Stimulated activated CD8-positive, alpha-beta memory T cell treated with anti-CD3 and anti-CD28 coated beads, Interleukin-12 subunit alpha, Interleukin-12 subunit beta, amount 100 ng/mL, for 4 hours (primary cell): ENCODE results near the gene SIPA1.
"Not testable (repeated sequence)": the region's sequence is repeated elsewhere in the genome, so short reads cannot be mapped to it uniquely, and the experiment has no call there.

Experiments
- DNase-seq: peaks from one replicate; pipeline ENCODE4 v3.0.0-alpha.2; 2020; ENCODE audit warnings: low read depth

Gene SIPA1

DNA sequence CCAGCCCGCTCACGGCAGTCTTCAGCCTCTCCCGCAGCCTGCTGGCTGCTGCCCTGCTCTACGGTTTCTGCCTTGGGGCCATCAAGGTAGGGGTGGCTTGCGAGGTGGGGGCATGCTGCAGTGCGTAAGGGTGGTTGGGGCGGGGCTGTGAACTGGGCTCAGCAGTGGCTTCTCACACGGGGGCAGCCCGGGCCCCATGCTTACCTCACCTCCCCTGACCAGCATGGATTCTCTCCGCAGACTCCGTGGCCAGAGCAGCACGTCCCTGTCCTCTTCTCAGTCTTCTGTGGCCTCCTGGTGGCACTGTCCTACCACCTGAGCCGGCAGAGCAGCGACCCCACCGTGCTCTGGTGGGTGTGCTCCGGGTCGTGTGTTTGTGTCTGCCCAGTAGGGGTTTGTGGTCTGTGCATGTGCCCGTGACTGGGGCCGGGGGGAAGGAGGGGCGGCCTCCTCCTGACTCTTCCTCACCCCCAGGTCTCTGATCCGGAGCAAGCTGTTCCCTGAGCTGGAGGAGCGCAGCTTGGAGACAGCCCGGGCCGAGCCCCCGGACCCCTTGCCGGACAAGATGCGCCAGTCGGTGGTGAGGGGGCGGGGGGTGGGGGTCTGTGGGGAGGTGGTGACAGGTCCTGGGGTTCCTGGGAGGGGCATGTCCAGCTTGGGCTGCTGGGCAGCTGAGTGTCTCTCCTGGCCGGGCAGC lies 12.8 kb upstream of the SIPA1 start:
- no peak for DNase-seq

DNA sequence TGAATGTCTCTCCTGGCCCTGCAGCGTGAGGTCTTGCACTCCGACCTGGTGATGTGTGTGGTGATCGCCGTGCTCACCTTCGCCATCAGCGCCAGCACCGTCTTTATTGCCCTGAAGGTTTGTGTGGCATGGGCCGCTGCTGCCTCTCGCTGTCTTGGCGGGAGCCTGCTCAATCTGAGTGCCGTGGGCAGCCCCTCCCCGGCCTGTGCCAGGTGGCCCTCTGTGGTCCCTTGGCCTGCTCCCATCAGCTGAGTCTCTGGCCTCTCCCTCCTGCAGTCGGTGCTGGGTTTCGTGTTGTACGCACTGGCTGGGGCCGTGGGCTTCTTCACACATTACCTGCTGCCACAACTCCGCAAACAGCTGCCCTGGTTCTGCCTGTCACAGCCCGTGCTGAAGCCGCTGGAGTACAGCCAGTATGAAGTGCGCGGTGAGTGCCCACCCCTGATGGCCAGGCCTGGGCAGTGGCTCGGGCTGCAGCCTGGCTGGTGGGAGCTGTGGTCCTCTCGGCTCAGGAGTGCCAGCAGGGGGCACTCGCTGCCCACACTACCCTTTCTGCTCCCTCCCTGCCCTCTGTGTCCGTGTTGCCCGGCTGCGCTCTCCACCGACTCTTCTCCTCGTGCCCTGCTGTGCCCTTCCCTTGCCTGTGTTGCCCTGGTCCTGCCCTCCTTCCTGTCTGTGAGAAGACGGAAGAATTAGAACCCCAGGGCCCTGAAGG lies 12.1 kb upstream of the SIPA1 start:
- peak; percentile 24 for DNase-seq

DNA sequence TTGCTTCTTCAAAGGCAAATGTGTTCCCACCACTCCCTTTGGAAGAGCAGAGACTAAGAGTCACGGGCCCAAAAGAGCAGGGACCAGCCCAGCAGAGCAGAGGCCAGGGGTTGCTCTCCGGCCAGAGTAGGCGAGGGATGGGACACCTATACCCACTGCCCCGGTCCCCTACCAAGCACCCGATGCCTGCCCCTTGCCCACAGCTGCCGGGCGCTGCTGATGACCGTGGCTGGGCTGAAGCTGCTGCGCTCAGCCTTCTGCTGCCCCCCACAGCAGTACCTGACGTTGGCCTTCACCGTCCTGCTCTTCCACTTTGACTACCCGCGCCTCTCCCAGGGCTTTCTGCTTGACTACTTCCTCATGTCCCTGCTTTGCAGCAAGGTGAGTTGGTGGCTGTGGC lies 10.7 kb upstream of the SIPA1 start:
- DNase-seq = no peak

DNA sequence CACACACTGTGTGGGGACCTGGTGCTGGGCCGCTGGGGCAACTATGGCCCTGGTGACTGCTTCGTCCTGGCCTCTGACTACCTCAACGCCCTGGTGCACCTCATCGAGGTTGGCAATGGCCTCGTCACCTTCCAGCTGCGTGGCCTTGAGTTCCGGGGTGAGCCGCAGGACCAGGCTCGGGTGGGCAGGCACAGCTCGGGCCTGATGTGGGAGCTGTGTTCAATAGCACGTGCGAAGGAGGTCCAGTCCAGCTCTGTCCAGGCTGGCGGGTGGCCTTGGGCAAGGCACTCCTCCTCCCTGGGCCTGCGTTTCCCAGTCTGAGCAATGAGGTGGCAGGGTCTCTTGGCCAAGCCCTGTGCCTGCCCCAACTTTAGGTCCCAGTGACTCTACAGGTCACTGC lies 8.3 kb upstream of the SIPA1 start:
- no peak for DNase-seq

DNA sequence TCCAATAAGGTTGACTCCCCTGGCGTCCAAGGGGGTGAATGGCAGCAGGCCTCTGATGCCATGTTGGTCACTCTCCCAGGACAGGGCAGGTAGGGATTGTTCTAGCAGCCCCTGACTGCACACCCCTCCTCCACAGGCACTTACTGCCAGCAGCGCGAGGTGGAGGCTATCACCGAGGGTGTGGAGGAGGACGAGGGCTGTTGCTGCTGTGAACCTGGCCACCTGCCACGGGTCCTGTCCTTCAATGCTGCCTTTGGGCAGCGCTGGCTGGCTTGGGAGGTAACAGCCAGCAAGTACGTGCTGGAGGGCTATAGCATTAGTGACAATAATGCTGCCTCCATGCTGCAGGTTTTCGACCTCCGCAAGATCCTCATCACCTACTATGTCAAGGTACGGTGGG lies 7.7 kb upstream of the SIPA1 start:
- no peak for DNase-seq

DNA sequence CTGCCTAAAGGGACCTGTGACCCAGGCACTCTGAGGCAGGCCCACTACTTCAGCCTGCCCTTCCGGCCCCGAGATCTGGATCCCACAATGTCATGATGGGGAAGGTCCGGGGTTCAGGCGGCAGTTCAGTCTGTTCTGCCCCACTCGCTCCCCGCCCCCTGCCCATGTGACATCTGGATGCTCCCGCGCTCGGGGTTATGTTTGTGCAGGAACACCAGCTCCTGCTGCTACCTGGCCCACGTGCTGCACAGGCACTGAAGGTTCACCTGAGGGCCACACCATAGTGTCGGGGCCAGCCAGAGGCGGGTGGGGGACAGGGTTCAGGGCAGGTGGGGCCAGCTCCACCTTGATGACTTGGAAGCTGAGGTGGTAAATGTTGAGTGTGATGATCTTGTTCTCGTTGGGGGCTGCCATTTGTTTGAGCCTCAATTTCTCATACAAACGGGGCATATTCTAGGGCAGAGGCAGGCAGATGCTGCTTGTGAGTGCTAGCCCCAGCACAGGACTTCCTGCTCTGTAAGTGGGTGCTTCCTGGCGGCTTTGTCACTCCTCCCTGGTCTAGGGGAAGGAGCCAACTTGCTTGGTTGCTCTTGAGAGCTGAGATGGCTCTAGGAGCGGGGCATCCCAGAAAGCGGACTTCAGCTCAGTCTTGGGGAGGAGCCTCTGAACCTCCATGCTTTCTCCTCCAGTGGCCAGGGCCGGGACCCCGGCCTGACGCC lies 4.4 kb upstream of the SIPA1 start:
- no peak for DNase-seq

DNA sequence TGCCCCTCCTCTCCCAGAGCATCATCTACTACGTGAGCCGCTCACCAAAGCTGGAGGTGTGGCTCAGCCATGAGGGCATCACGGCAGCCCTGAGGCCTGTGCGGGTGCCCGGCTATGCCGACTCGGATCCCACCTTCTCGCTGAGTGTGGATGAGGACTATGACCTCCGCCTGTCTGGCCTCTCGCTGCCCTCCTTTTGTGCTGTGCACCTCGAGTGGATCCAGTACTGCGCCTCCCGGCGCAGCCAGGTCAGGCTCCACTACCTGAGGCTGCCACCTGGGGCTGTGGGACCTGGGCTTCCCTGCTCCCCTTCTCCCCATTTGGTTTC lies 3.8 kb upstream of the SIPA1 start:
- DNase-seq = no peak

DNA sequence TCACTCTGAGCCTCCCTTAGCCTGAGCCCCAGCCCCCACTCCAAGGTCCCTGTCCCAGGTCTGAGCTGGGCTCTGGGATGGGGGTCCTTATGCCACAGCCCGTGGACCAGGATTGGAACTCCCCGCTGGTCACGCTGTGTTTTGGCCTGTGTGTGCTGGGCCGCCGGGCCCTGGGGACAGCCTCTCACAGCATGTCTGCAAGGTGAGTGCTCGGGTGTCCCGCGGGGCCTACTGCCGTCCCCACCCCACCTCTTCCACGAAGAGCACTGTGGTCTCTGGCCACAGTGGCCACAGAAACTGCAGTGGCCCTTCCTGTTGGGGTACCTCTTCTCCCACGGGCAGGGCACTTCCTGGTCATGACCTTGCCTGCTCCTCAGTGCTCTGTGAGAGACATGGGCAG lies 3.5 kb upstream of the SIPA1 start:
- DNase-seq = no peak

DNA sequence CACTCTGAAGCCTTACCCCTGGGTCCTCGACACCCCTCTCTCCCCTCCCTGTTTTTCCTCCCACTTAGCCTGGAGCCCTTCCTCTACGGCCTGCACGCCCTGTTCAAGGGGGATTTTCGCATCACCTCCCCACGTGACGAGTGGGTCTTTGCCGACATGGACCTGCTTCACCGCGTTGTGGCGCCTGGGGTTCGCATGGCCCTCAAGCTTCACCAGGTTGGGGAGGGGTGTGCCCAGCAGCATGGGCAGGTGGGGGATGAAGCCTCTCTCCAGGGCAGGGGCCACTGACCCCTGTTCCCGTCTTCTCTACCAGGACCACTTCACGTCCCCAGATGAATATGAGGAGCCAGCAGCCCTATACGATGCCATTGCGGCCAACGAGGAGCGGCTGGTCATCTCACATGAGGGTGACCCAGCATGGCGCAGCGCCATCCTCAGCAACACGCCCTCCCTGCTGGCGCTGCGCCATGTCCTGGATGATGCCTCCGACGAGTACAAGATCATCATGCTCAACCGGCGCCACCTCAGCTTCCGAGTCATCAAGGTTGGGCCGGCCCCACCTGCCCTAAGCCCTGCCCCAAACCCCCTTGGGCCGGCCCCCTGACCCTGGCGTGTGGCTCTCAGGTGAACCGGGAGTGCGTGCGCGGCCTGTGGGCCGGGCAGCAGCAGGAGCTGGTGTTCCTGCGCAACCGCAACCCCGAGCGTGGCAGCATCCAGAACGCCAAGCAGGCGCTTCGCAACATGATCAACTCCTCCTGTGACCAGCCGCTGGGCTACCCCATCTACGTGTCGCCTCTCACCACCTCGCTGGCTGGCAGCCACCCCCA lies 2.8 kb upstream of the SIPA1 start:
- no peak for DNase-seq

DNA sequence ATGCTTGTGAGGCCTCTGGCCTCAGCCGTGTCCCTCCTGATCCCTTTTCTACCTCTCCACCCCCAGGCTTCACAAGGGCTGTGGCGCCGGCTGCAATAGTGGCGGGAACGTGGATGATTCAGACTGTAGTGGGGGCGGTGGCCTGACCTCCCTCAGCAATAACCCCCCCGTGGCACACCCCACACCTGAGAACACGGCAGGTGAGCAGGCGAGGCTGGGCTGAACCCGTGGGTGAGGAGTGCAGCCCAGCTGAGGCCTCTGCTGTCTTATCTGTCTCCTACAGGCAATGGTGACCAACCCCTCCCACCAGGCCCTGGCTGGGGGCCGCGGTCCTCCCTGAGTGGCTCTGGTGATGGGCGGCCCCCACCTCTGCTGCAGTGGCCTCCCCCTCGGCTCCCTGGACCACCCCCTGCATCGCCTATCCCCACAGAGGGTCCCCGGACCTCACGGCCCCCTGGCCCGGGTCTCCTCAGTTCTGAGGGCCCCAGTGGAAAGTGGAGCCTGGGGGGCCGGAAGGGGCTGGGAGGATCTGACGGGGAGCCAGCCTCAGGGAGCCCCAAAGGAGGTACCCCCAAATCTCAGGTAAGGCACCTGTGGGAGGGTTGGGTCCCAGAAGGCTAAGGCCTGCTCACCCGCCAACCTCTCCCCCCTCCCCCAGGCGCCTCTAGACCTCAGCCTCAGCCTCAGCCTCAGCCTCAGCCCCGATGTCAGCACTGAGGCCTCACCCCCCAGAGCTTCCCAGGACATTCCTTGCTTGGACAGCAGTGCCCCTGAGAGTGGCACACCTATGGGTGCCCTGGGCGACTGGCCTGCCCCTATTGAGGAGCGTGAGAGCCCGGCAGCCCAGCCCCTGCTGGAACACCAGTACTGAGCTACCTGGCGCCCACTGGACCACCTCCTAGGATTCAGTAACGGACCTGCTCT lies 1.5 kb upstream of the SIPA1 start:
- DNase-seq = no peak

DNA sequence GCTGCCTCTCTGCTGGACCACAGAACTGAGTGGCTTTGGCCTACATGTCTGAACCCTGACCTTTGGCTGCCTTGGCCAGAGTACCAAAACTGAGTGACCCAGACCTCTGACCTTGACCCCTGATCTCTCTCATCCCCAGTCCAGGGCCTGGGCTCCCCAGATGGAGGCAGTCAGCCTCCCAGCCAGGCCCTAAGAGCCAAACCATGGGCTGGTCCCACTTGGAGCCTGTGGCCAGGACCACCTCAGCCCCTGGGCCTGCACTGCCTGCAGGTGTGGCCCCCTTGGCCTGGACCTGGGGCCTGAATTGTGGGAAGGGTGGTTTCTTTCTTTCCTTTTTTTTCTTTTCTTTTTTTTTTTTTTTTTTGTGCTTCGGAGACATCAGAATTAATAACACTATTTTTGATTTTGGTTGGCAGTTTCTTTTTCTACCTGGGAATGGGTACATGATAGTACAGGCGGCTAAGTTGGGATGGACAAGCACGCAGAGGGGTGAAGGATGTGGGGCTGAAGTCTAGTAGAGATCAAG lies 806 bp upstream of the SIPA1 start:
- DNase-seq = no peak

DNA sequence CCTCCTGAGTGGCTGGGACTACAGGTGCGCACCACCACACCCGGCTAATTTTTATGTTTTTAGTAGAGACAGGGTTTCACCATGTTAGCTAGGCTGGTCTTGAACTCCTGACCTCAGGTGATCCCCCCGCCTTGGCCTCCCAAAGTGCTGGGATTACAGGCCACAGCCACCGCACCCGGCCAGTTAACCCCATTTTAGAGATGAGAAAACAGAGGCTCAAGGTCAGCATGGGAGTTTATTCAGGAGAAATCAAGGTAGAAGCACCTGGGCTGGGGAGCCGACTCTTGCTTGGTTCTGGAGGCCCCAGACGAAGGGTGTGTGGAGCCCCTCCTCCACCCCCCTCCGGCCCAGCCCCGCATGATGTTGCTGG lies 1.3 kb downstream of the SIPA1 start:
- not testable (repeated sequence) for DNase-seq

DNA sequence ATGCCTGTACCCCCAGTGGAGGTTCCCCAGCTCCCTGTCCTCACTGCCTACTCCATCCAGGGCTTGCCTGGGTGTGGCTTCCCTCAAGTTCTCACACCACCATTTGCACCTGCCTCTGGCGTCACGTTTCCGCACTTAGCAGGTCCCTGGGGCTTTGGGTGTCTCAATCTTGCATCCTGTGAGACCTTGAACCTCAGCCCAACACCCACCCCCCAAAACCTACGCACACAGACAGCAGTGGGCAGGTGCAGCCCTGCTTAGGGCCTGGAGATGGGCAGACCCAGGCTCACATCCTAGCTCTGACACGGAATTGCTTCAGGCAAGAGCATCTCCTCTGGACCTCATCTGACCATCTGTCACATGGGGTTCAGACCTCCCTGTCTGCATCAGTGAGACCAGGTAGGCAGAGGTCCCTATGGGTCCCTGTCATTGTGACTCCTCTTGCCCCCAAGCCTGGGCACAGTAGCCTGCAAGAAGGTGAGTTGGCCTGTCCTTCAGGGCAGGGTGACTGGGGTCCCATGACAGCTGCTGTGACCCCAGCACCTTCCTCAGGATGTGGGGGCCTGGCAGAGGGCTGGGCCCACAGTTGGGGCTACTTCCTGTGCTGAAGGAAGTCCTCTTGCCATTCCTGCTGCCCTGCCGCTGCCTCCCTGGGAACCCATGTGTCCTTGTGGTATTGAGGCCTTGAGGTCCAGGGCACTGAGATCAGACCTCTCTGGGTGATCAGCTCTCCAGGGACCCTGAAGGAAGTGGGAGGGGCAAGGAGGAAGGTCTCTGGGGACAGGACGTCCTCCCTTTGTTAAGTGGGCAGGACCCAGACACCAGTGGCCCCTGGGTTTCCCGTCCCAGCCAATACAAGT lies 2.0 kb downstream of the SIPA1 start:
- DNase-seq = peak; percentile 49

DNA sequence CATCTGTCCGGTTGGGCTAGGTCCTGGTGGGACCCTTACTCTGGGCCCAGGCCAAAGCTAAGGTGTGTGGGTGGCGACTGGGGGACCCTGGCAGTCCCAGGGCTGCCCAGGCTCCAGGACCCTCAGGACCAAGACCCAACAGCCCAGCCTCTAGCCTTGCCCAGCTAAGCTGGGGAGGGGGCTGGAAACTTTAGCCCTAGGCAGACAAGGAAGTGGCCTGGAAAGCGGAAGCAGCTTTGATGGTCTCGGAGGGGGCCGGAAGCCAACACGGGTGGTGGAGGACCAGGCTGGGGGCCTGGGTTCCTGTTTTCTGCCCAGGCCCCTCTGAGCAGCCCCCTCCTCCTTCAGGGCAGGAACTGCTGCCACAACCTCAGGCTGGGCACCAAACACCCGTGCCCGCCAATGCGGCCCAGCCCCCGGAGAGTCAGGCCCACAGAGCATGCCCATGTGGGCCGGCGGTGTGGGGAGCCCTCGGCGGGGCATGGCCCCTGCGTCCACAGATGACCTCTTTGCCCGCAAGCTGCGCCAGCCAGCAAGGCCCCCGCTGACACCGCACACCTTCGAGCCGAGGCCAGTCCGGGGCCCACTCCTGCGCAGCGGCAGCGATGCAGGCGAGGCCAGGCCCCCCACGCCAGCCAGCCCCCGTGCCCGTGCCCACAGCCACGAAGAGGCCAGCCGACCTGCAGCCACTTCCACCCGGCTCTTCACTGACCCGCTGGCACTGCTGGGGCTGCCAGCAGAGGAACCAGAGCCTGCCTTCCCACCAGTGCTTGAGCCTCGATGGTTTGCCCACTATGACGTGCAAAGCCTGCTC lies 2.8 kb downstream of the SIPA1 start:
- DNase-seq = peak; percentile 30

DNA sequence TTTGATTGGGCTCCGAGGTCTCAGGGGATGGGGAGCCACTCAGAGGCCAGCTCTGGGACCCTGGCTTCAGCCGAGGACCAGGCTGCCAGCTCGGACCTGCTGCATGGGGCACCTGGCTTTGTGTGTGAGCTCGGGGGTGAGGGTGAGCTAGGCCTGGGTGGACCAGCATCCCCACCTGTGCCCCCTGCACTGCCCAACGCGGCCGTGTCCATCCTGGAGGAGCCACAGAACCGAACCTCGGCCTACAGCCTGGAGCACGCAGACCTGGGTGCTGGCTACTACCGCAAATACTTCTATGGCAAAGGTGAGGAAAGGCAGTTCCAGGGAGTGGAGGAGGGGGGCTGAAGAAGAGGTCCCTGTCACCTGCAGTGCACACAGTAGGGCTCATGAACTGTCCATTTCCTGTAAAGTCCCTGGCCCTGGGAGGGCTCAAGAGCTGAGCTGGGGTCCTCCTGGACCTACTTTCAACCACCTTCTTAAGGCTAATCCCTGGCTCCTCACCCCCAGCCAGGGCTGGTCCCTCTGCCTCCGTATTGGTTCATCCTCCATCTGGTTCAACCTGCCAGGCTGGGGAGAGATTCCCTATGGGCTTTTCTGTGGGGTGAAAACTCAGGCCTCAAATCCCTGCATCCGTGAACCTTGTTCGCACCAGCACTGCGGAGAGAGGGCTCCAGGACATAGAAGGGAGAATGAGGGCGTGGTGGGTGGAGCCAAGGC lies 3.6 kb downstream of the SIPA1 start:
- DNase-seq = no peak

DNA sequence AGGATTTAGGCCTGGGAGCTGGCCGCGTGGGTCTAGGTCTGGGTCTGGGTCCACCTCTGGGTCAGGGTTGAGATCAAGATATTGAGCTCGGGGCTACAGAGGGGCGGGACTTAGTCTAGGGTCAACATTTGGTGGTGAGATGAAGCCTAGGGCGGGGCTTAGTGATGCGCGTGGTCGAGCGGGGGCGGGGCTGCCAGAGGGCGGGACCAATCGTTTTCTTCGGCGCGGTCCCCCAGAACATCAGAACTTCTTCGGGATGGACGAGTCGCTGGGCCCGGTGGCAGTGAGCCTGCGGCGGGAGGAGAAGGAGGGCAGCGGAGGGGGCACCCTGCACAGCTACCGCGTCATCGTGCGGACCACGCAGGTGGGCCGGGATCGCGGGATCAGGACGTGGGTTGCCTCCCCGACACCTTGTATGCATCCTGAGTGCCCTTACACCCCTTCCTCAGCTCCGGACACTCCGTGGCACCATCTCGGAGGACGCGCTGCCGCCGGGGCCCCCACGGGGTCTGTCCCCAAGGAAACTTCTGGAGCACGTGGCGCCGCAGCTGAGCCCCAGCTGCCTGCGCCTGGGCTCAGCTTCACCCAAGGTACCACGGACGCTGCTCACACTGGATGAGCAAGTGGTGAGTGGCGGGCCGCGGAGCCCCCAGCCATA lies 4.2 kb downstream of the SIPA1 start:
- no peak for DNase-seq

DNA sequence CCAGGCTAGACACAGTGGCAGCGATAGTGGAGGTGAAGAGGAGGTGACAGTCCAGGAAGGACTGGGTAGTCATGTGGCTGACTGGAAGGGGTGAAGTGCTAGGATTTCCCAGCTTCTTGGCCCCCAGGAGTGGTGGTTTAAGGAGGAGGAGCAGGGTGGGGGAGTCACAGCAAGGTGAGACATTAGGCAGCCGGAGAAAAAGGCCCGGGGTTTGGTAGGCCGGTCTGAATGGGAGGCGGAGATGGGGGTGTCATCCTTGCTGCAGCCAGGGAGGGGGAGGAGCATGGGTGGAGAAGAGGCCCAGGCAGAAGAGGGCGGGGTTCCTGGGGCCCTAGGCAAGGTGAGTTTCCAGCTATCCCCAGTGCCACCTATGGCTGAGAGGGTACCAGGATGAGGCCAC lies 6.1 kb downstream of the SIPA1 start:
- no peak for DNase-seq

DNA sequence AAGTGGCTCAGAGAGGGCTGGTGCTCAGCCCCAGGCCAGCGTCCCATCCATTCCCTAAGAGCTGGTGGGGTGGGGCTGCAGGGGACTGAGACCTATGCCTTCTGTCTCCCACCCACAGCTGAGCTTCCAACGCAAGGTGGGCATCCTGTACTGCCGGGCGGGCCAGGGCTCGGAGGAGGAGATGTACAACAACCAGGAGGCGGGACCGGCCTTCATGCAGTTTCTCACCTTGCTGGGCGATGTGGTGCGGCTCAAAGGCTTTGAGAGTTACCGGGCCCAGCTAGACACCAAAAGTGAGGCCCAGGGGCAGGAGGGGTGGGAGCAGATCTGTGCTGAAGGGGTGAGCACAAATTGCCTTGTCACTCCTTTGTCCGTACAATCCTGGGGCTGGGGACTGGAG lies 6.9 kb downstream of the SIPA1 start:
- no peak for DNase-seq
